ENCODE measurements around the gene TMEM238L. TPM values are rescaled to one million over a fixed set of nuclear protein-coding genes. Genes with fewer than 3 reads are reported as not detected.

The TMEM238L gene
- total and polyA plus RNA-seq, 3 donors from 2014 or later: not detected

DNA sequence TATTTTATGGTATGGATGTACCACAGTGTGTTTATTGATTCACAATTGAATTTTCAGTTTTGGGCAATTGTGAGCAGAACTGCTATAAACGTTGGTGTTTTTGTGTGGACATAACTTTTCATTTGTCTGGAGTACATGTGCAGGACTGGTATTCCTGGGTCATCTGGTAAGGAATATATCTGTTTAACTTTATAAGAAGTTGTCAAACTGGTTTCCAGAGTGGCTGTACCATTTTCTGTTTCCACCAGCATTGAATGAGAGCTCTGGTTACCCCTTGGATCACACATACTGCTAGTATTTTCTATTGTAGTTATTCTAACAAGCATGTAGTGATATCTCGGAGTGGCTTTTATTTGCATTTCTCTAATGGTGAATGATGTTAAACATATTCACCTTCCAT, 24.3 kb downstream of the TMEM238L start:
- WGBS, 2 donors: 86 to 90% methylated on average over 2 of the region's 2 CpGs
- intact Hi-C loops (cut with DNase I; ENCODE audit: low total_unique reads): no loop called here
- no peak for TF ChIP-seq POLR2A (IDR thresholded peaks at IDR 0.05)
- TF ChIP-seq, protein P1, sequence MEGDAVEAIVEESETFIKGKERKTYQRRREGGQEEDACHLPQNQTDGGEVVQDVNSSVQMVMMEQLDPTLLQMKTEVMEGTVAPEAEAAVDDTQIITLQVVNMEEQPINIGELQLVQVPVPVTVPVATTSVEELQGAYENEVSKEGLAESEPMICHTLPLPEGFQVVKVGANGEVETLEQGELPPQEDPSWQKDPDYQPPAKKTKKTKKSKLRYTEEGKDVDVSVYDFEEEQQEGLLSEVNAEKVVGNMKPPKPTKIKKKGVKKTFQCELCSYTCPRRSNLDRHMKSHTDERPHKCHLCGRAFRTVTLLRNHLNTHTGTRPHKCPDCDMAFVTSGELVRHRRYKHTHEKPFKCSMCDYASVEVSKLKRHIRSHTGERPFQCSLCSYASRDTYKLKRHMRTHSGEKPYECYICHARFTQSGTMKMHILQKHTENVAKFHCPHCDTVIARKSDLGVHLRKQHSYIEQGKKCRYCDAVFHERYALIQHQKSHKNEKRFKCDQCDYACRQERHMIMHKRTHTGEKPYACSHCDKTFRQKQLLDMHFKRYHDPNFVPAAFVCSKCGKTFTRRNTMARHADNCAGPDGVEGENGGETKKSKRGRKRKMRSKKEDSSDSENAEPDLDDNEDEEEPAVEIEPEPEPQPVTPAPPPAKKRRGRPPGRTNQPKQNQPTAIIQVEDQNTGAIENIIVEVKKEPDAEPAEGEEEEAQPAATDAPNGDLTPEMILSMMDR (IDR thresholded peaks at IDR 0.05): no peak
- no peak overlapping the region for H3K27ac ChIP-seq
- no peak overlapping the region for H3K4me3 ChIP-seq
- H3K9me3 ChIP-seq: no peaks in the 10 kb centered on the region
- no peaks in the 10 kb centered on the region for H3K36me3 ChIP-seq (ENCODE audit: low read depth, missing control alignments)
- no peak for DNase-seq
- H3K27me3 ChIP-seq: no peaks in the 10 kb centered on the region
- peaks cover 3% of the 10 kb centered on the region for H3K4me1 ChIP-seq

DNA sequence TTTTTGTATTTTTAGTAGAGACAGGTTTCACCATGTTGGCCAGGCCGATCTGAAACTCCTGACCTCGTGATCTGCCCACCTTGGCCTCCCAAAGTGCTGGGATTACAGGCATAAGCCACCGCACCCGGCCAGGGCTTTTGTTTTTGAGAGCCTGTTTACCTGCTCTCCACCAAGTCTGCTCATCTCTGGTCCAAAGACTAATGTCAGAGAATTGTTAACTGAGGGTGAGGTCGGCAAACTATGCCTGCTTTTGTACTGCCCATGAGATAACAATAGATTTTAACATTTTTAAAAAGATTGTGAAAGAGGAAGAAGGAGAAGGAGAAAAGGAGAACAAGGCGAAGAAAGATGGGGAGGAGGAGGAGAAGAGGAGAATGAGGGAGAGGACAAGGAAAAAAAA, 26.0 kb downstream of the TMEM238L start:
- 80 to 81% methylated on average over 6 of the region's 6 CpGs for WGBS, 2 donors
- Histone ChIP-seq H3K4me1 (peaks cover 12% of the 10 kb centered on the region), H3K4me3 (no peak overlapping the region), H3K36me3 (ENCODE audit: low read depth, missing control alignments) (no peaks in the 10 kb centered on the region), H3K27me3 (no peaks in the 10 kb centered on the region), H3K27ac (peak overlapping the region in 1 of 2 donors; percentile 50), H3K9me3 (no peaks in the 10 kb centered on the region)
- intact Hi-C loops (cut with DNase I; ENCODE audit: low total_unique reads): no loop called here
- no peak for DNase-seq
- TF ChIP-seq, protein P1 (IDR thresholded peaks at IDR 0.05): no peak
- TF ChIP-seq POLR2A (IDR thresholded peaks at IDR 0.05): no peak

DNA sequence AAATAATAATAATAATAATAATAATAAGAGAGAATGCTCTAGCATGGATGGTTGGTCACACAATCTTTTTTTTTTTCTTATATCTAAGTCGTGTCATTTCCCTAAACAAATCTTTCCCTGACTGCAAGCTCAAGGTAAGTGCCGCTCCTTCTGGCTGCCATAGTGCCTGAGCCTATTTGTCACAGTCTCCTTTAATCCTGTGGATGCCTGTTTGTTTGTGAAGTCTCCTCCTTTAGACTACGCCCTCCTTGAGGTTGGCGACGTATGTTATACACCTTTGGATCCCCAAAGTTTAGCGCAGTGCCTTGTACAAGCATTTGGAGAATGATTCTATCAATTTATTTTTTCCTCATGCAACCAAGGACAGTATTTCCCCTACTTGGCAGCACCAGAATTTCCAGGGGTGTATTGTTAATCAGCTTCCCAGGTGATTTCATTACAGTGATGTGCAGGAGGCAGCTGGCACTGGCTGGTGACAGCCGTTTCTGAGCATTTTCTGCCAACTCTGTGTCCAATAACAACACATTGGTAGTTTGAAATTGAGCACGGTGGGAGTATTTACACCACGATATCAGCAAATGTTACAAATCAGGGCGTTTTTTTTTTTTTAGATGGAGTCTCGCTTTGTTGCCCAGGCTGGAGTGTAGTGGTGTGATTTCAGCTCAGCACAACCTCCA, 26.6 kb downstream of the TMEM238L start:
- H3K4me3 ChIP-seq: no peak overlapping the region
- WGBS, 2 donors: 70 to 76% methylated on average over 11 of the region's 11 CpGs
- intact Hi-C loops (cut with DNase I; ENCODE audit: low total_unique reads): no loop called here
- H3K36me3 ChIP-seq (ENCODE audit: low read depth, missing control alignments): no peaks in the 10 kb centered on the region
- peaks cover 12% of the 10 kb centered on the region for H3K4me1 ChIP-seq
- TF ChIP-seq POLR2A (IDR thresholded peaks at IDR 0.05): no peak
- TF ChIP-seq, protein P1 (IDR thresholded peaks at IDR 0.05): no peak
- H3K27ac ChIP-seq: peak overlapping the region; percentile 50 to 70
- no peaks in the 10 kb centered on the region for H3K27me3 ChIP-seq
- peak; percentile 57 for DNase-seq
- H3K9me3 ChIP-seq: no peaks in the 10 kb centered on the region

DNA sequence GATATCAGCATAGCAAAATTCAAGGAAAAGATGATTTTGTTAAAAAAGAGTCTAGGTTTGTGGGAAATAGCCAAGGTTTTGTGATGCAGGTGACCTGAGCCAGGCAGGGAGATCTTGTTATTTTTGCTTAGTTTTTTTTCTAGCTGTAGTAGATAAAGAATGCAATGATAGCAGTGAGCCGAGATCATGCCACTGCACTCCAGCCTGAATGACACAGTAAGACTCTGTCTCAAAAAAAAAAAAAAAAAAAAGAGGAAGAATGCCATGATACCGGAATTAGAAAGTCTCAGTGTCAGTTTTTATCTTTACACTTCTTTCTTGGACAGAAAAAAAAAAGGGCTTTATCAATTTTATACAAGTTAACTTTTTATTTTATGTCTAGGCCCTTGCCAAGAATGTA, 27.5 kb downstream of the TMEM238L start:
- no peak overlapping the region for H3K4me3 ChIP-seq
- intact Hi-C loops (cut with DNase I; ENCODE audit: low total_unique reads): no loop called here
- no peaks in the 10 kb centered on the region for H3K36me3 ChIP-seq (ENCODE audit: low read depth, missing control alignments)
- no peak for TF ChIP-seq POLR2A (IDR thresholded peaks at IDR 0.05)
- TF ChIP-seq, protein P1 (IDR thresholded peaks at IDR 0.05): no peak
- no peaks in the 10 kb centered on the region for H3K27me3 ChIP-seq
- WGBS, 2 donors: 46 to 50% methylated on average over 2 of the region's 2 CpGs
- peak overlapping the region; percentile 60 to 70 for H3K27ac ChIP-seq
- H3K9me3 ChIP-seq: no peaks in the 10 kb centered on the region
- DNase-seq: peak; percentile 71
- H3K4me1 ChIP-seq: peaks cover 12% of the 10 kb centered on the region
